Thymus (tissue), 11 donors: ENCODE measurements around the gene KCNQ2. TPM values are rescaled to one million over a fixed set of nuclear protein-coding genes. Genes with fewer than 3 reads are reported as not detected.

Source experiments
- DNase-seq, 9 donors: peaks; one replicate each; pipeline ENCODE4 v3.0.0-alpha.2; 2013; ENCODE audit warnings: low spot score in 9 of 9, low read depth in 6 of 9, missing footprints in 1 of 9
- H3K27ac ChIP-seq, 2 donors: one replicate each; pipeline ENCODE4 v1.5.1; 2013; ENCODE audit warnings: control low read depth in 1 of 2, low read depth in 1 of 2, low read length in 1 of 2, mild to moderate bottlenecking in 1 of 2, moderate library complexity in 1 of 2
- H3K27me3 ChIP-seq, 2 donors: one replicate each; pipeline ENCODE4 v1.5.1; 2013; ENCODE audit warnings: low read length in 1 of 2; ENCODE audit not compliant: control insufficient read depth in 2 of 2, insufficient read depth in 1 of 2
- H3K36me3 ChIP-seq, 2 donors: one replicate each; pipeline ENCODE4 v1.5.1; 2013; ENCODE audit warnings: low read length in 1 of 2, mild to moderate bottlenecking in 1 of 2, moderate library complexity in 1 of 2; ENCODE audit not compliant: control insufficient read depth in 2 of 2, insufficient read depth in 2 of 2
- H3K4me1 ChIP-seq, 2 donors: one replicate each; pipeline ENCODE4 v1.5.1; 2013; ENCODE audit warnings: low read length in 2 of 2; ENCODE audit not compliant: control insufficient read depth in 2 of 2, insufficient read depth in 2 of 2
- H3K4me3 ChIP-seq, 2 donors: one replicate each; pipeline ENCODE4 v1.5.1; 2013; ENCODE audit warnings: low read length in 2 of 2, control low read depth in 1 of 2, mild to moderate bottlenecking in 1 of 2
- H3K9me3 ChIP-seq, 2 donors: one replicate each; pipeline ENCODE4 v1.5.1; 2013; ENCODE audit warnings: low read length in 1 of 2, mild to moderate bottlenecking in 1 of 2; ENCODE audit not compliant: control insufficient read depth in 2 of 2, insufficient read depth in 1 of 2
- WGBS: extraction: QIAGEN DNeasy Blood & Tissue Kit; methylation state at CpG from one replicate; pipeline ENCODE4 v1.1.7; 2013; 5-methylcytosine and 5-hydroxymethylcytosine counted together
- polyA plus RNA-seq: library from polyadenylated mRNA; stranded (reverse); fragments of 200-250 nt; gene quantifications from one replicate; pipeline ENCODE4 v1.2.3, GENCODE V29; 2013
- total RNA-seq: library from RNA; stranded (reverse); fragments of 120-200 nt; gene quantifications from one replicate; pipeline ENCODE4 v1.2.4, GENCODE V29; 2013
- donor health status: healthy.

The KCNQ2 gene
- total and polyA plus RNA-seq, 2 donors: 0.38 to 0.48 TPM

GRCh38 chr20:63477061-63477616 lies 4.7 kb upstream of the KCNQ2 start:
- peaks cover 32 to 82% of the 10 kb centered on the region in 2 donors for H3K27me3 ChIP-seq
- H3K4me1 ChIP-seq: no peaks in the 10 kb centered on the region
- no peak overlapping the region for H3K4me3 ChIP-seq
- peaks cover 0 to 1% of the 10 kb centered on the region in 2 donors for H3K9me3 ChIP-seq
- no peaks in the 10 kb centered on the region for H3K36me3 ChIP-seq
- no peak overlapping the region for H3K27ac ChIP-seq
- DNase-seq: no peak
- WGBS: 41% methylated on average over 21 of the region's 21 CpGs

DNA sequence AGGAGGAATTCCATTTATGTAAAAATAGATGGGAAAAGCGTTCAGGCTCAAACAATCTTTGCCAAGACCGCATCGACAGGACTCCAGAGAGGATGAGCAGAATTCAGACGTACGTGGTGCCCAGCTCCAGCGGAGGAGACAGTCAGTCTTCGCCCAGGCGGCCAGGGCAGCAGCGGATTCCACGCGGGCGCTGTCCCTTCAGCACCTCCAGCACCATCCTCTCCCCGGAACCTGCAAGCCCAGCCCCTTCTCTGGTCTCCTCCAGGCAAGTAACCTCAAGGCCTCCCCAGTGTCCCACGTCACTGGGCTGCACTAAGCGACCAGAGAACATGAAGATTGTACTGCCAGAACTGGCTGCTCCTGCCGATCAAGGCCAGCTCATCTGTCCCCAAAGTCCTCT lies 2.8 kb upstream of the KCNQ2 start:
- no peak overlapping the region for H3K4me3 ChIP-seq
- no peaks in the 10 kb centered on the region for H3K4me1 ChIP-seq
- peaks cover 0 to 1% of the 10 kb centered on the region in 2 donors for H3K9me3 ChIP-seq
- H3K27me3 ChIP-seq: peaks cover 50 to 90% of the 10 kb centered on the region in 2 donors
- WGBS: 20% methylated on average over 16 of the region's 16 CpGs
- H3K36me3 ChIP-seq: no peaks in the 10 kb centered on the region
- no peak overlapping the region for H3K27ac ChIP-seq
- no peak for DNase-seq

GRCh38 chr20:63473555-63474449 lies 1.3 kb upstream of the KCNQ2 start:
- Histone ChIP-seq H3K4me3 (no peak overlapping the region), H3K36me3 (no peaks in the 10 kb centered on the region), H3K27me3 (peaks cover 59 to 92% of the 10 kb centered on the region in 2 donors), H3K27ac (no peak overlapping the region), H3K4me1 (no peaks in the 10 kb centered on the region), H3K9me3 (peaks cover 0 to 1% of the 10 kb centered on the region in 2 donors)
- WGBS: 42% methylated on average over 30 of the region's 30 CpGs
- DNase-seq: no peak

- Histone ChIP-seq H3K4me3 (no peak overlapping the region), H3K27ac (no peak overlapping the region), H3K36me3 (no peaks in the 10 kb centered on the region), H3K4me1 (no peaks in the 10 kb centered on the region), H3K9me3 (peaks cover 0 to 1% of the 10 kb centered on the region in 2 donors), H3K27me3 (peaks cover 59 to 90% of the 10 kb centered on the region in 2 donors)
- no peak for DNase-seq
- 68% methylated on average over 11 of the region's 13 CpGs for WGBS
Observed at GRCh38 chr20:63472862-63473390, 471 bp upstream of the KCNQ2 start.

DNA sequence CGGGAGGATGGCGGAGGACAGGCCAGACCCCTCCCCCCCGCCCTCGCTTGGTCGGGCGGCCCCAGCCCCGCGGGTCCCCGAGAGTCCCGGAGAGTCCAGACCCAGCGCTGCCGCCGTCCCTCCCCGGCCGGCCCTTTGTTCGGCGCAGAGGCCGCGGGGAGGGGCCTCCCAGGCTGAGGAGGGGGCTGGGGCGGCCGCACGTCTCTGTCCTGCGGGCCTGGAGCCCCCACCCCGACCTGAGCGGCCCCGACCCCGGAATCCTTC lies 806 bp downstream of the KCNQ2 start:
- no peak for DNase-seq
- H3K36me3 ChIP-seq: no peaks in the 10 kb centered on the region
- H3K4me3 ChIP-seq: no peak overlapping the region
- peaks cover 59 to 87% of the 10 kb centered on the region in 2 donors for H3K27me3 ChIP-seq
- H3K4me1 ChIP-seq: no peaks in the 10 kb centered on the region
- peaks cover 0 to 1% of the 10 kb centered on the region in 2 donors for H3K9me3 ChIP-seq
- WGBS: 3% methylated on average over 25 of the region's 27 CpGs
- no peak overlapping the region for H3K27ac ChIP-seq

- H3K4me1 ChIP-seq: no peaks in the 10 kb centered on the region
- peaks cover 0 to 1% of the 10 kb centered on the region in 2 donors for H3K9me3 ChIP-seq
- H3K36me3 ChIP-seq: no peaks in the 10 kb centered on the region
- H3K27ac ChIP-seq: no peak overlapping the region
- 16% methylated on average over 46 of the region's 46 CpGs for WGBS
- H3K4me3 ChIP-seq: no peak overlapping the region
- H3K27me3 ChIP-seq: peaks cover 59 to 85% of the 10 kb centered on the region in 2 donors
- DNase-seq: no peak
Observed at GRCh38 chr20:63471002-63471716, 1.3 kb downstream of the KCNQ2 start.

GRCh38 chr20:63470410-63470809 lies 2.0 kb downstream of the KCNQ2 start:
- Histone ChIP-seq H3K27ac (no peak overlapping the region), H3K4me3 (no peak overlapping the region), H3K9me3 (no peaks in the 10 kb centered on the region), H3K4me1 (no peaks in the 10 kb centered on the region), H3K27me3 (peaks cover 53 to 78% of the 10 kb centered on the region in 2 donors), H3K36me3 (no peaks in the 10 kb centered on the region)
- WGBS: 89% methylated on average over 10 of the region's 10 CpGs
- DNase-seq: no peak

- Histone ChIP-seq H3K36me3 (no peaks in the 10 kb centered on the region), H3K4me1 (no peaks in the 10 kb centered on the region), H3K4me3 (no peak overlapping the region), H3K9me3 (no peaks in the 10 kb centered on the region), H3K27ac (no peak overlapping the region), H3K27me3 (peaks cover 49 to 71% of the 10 kb centered on the region in 2 donors)
- WGBS: 85% methylated on average over 13 of the region's 13 CpGs
- DNase-seq: no peak
Observed at GRCh38 chr20:63469713-63470101, 2.7 kb downstream of the KCNQ2 start.
